Activated CD4-positive, alpha-beta memory T cell treated with anti-CD3 and anti-CD28 coated beads, Interleukin-2, amount 10 ng/mL, durations not matched to agents 7 days and 5 days (primary cell): Measurements from ENCODE around the gene ASPN. TPM values are rescaled to one million over a fixed set of nuclear protein-coding genes. Genes with fewer than 3 reads are reported as not detected.
A peak's percentile ranks its signal among the peaks of the same experiment; 100 is the strongest.

Experiments
- CTCF ChIA-PET: fragments of 350-600 bp; sonication (Branson Sonifier 250); formaldehyde crosslinking; loops from one replicate; lab custom pipeline; 2021; ENCODE audit warnings: antibody characterized with exemption, inconsistent platforms; lab: Charles Lee
- POLR2A ChIA-PET: fragments of 350-600 bp; sonication (Branson Sonifier 250); formaldehyde crosslinking; loops from one replicate; lab custom pipeline; 2021; ENCODE audit warnings: antibody characterized with exemption; lab: Charles Lee
- DNase-seq: peaks from one replicate; pipeline ENCODE4 v3.0.0-alpha.2; 2020
- H3K27ac Mint-ChIP-seq: one replicate; pipeline ENCODE4 v1.8.0; 2021; ENCODE audit warnings: mild to moderate bottlenecking, mixed read lengths
- H3K27me3 Mint-ChIP-seq: one replicate; pipeline ENCODE4 v1.8.0; 2021; ENCODE audit warnings: mixed read lengths
- H3K36me3 Mint-ChIP-seq: one replicate; pipeline ENCODE4 v1.8.0; 2021; ENCODE audit warnings: low read depth, mixed read lengths
- H3K4me1 Mint-ChIP-seq: one replicate; pipeline ENCODE4 v1.8.0; 2021; ENCODE audit warnings: mixed read lengths
- H3K4me3 Mint-ChIP-seq: one replicate; pipeline ENCODE4 v1.8.0; 2021; ENCODE audit warnings: mild to moderate bottlenecking, mixed read lengths
- H3K9me3 Mint-ChIP-seq: one replicate; pipeline ENCODE4 v1.8.0; 2021; ENCODE audit warnings: mixed read lengths
- total RNA-seq, 2 experiments: library from RNA; stranded (reverse); gene quantifications; one replicate each; pipeline ENCODE4 v1.2.3, GENCODE V29; 2021

The ASPN gene
- not detected for total RNA-seq

GRCh38 chr9:92482329-92482728 lies at the start of gene ASPN:
ASPN (minus strand) TSS chr9:92482506.
- peak within 1 kb of the TSS; percentile 48 for H3K27ac Mint-ChIP-seq
- H3K36me3 Mint-ChIP-seq, result no peaks in the 10 kb centered on the region
- ChIA-PET POLR2A (no interaction called here), CTCF (no interaction called here)
- H3K9me3 Mint-ChIP-seq, result no peaks in the 10 kb centered on the region
- no peaks in the 10 kb centered on the region for H3K27me3 Mint-ChIP-seq
- no peak within 1 kb of the TSS for H3K4me3 Mint-ChIP-seq
- peaks cover 8% of the 10 kb centered on the region for H3K4me1 Mint-ChIP-seq
- no peak for DNase-seq

- Mint-ChIP-seq H3K27me3 (no peaks in the 10 kb centered on the region), H3K9me3 (no peaks in the 10 kb centered on the region), H3K4me1 (peaks cover 8% of the 10 kb centered on the region), H3K36me3 (peaks cover 3% of the 10 kb centered on the region), H3K27ac (no peak overlapping the region), H3K4me3 (no peak overlapping the region)
- ChIA-PET POLR2A (no interaction called here), CTCF (no interaction called here)
- no peak for DNase-seq
Observed at GRCh38 chr9:92530893-92531292, 48.6 kb upstream of the ASPN start.

- no peak overlapping the region for H3K27ac Mint-ChIP-seq
- peaks cover 2% of the 10 kb centered on the region for H3K4me1 Mint-ChIP-seq
- no peaks in the 10 kb centered on the region for H3K9me3 Mint-ChIP-seq
- no peak for DNase-seq
- POLR2A ChIA-PET, result no interaction called here
- no peak overlapping the region for H3K4me3 Mint-ChIP-seq
- H3K36me3 Mint-ChIP-seq, result peaks cover 3% of the 10 kb centered on the region
- H3K27me3 Mint-ChIP-seq, result no peaks in the 10 kb centered on the region
- CTCF ChIA-PET, result no interaction called here
Observed at GRCh38 chr9:92529124-92529523, 46.8 kb upstream of the ASPN start.

GRCh38 chr9:92528522-92528849 lies 46.2 kb upstream of the ASPN start:
- H3K9me3 Mint-ChIP-seq, result no peaks in the 10 kb centered on the region
- CTCF ChIA-PET, result interaction anchor here (0.6 kb wide), 1 partner anchor 142 kb away, joined by 4 read pairs; no protein-coding TSS in a partner anchor
- no peaks in the 10 kb centered on the region for H3K27me3 Mint-ChIP-seq
- POLR2A ChIA-PET, result no interaction called here
- no peak for DNase-seq
- H3K4me1 Mint-ChIP-seq, result no peaks in the 10 kb centered on the region
- H3K27ac Mint-ChIP-seq, result no peak overlapping the region
- no peak overlapping the region for H3K4me3 Mint-ChIP-seq
- H3K36me3 Mint-ChIP-seq, result peaks cover 3% of the 10 kb centered on the region

GRCh38 chr9:92527832-92528521 lies 45.7 kb upstream of the ASPN start:
- CTCF ChIA-PET, result interaction anchor here (0.6 kb wide), 1 partner anchor 143 kb away, joined by 4 read pairs; no protein-coding TSS in a partner anchor
- no peak overlapping the region for H3K27ac Mint-ChIP-seq
- H3K4me3 Mint-ChIP-seq, result no peak overlapping the region
- POLR2A ChIA-PET, result no interaction called here
- no peaks in the 10 kb centered on the region for H3K36me3 Mint-ChIP-seq
- H3K27me3 Mint-ChIP-seq, result no peaks in the 10 kb centered on the region
- no peaks in the 10 kb centered on the region for H3K4me1 Mint-ChIP-seq
- DNase-seq, result no peak
- no peaks in the 10 kb centered on the region for H3K9me3 Mint-ChIP-seq

GRCh38 chr9:92527291-92527828 lies 45.1 kb upstream of the ASPN start:
- H3K4me1 Mint-ChIP-seq, result no peaks in the 10 kb centered on the region
- ChIA-PET CTCF (no interaction called here), POLR2A (no interaction called here)
- H3K36me3 Mint-ChIP-seq, result no peaks in the 10 kb centered on the region
- H3K27ac Mint-ChIP-seq, result no peak overlapping the region
- H3K4me3 Mint-ChIP-seq, result no peak overlapping the region
- no peaks in the 10 kb centered on the region for H3K9me3 Mint-ChIP-seq
- no peak for DNase-seq
- no peaks in the 10 kb centered on the region for H3K27me3 Mint-ChIP-seq

- no peak overlapping the region for H3K27ac Mint-ChIP-seq
- DNase-seq, result no peak
- H3K4me1 Mint-ChIP-seq, result no peaks in the 10 kb centered on the region
- H3K36me3 Mint-ChIP-seq, result no peaks in the 10 kb centered on the region
- H3K4me3 Mint-ChIP-seq, result no peak overlapping the region
- ChIA-PET POLR2A (no interaction called here), CTCF (no interaction called here)
- no peaks in the 10 kb centered on the region for H3K9me3 Mint-ChIP-seq
- H3K27me3 Mint-ChIP-seq, result no peaks in the 10 kb centered on the region
Observed at GRCh38 chr9:92525306-92525705, 43.0 kb upstream of the ASPN start.

GRCh38 chr9:92524881-92525280 lies 42.6 kb upstream of the ASPN start:
- ChIA-PET POLR2A (no interaction called here), CTCF (no interaction called here)
- Mint-ChIP-seq H3K9me3 (no peaks in the 10 kb centered on the region), H3K27ac (no peak overlapping the region), H3K36me3 (no peaks in the 10 kb centered on the region), H3K4me3 (no peak overlapping the region), H3K4me1 (no peaks in the 10 kb centered on the region), H3K27me3 (no peaks in the 10 kb centered on the region)
- DNase-seq, result no peak

GRCh38 chr9:92522983-92523970 lies 41.0 kb upstream of the ASPN start:
- ChIA-PET POLR2A (no interaction called here), CTCF (no interaction called here)
- Mint-ChIP-seq H3K4me3 (no peak overlapping the region), H3K27me3 (no peaks in the 10 kb centered on the region), H3K36me3 (peaks cover 3% of the 10 kb centered on the region), H3K4me1 (no peaks in the 10 kb centered on the region), H3K9me3 (no peaks in the 10 kb centered on the region), H3K27ac (no peak overlapping the region)
- no peak for DNase-seq

GRCh38 chr9:92520837-92521236 lies 38.5 kb upstream of the ASPN start:
- Mint-ChIP-seq H3K27me3 (no peaks in the 10 kb centered on the region), H3K4me3 (no peak overlapping the region), H3K9me3 (no peaks in the 10 kb centered on the region), H3K27ac (no peak overlapping the region), H3K4me1 (no peaks in the 10 kb centered on the region), H3K36me3 (peaks cover 3% of the 10 kb centered on the region)
- no peak for DNase-seq
- ChIA-PET POLR2A (no interaction called here), CTCF (no interaction called here)

GRCh38 chr9:92518199-92518598 lies 35.9 kb upstream of the ASPN start:
- no peak overlapping the region for H3K4me3 Mint-ChIP-seq
- no peaks in the 10 kb centered on the region for H3K4me1 Mint-ChIP-seq
- POLR2A ChIA-PET, result interaction anchor here (1.6 kb wide), 1 partner anchor 38 kb away, joined by 4 read pairs; no protein-coding TSS in a partner anchor
- no peak overlapping the region for H3K27ac Mint-ChIP-seq
- H3K36me3 Mint-ChIP-seq, result peaks cover 3% of the 10 kb centered on the region
- no peak for DNase-seq
- H3K27me3 Mint-ChIP-seq, result no peaks in the 10 kb centered on the region
- CTCF ChIA-PET, result interaction anchor here (1.0 kb wide), 1 partner anchor 439 kb away, joined by 3 read pairs; no protein-coding TSS in a partner anchor
- H3K9me3 Mint-ChIP-seq, result no peaks in the 10 kb centered on the region

GRCh38 chr9:92517046-92517445 lies 34.7 kb upstream of the ASPN start:
- Mint-ChIP-seq H3K27ac (no peak overlapping the region), H3K4me3 (no peak overlapping the region), H3K27me3 (no peaks in the 10 kb centered on the region), H3K4me1 (no peaks in the 10 kb centered on the region), H3K9me3 (no peaks in the 10 kb centered on the region), H3K36me3 (peaks cover 3% of the 10 kb centered on the region)
- no peak for DNase-seq
- ChIA-PET CTCF (no interaction called here), POLR2A (no interaction called here)

- no peaks in the 10 kb centered on the region for H3K4me1 Mint-ChIP-seq
- H3K36me3 Mint-ChIP-seq, result peaks cover 3% of the 10 kb centered on the region
- H3K27ac Mint-ChIP-seq, result no peak overlapping the region
- ChIA-PET CTCF (no interaction called here), POLR2A (no interaction called here)
- no peak for DNase-seq
- no peak overlapping the region for H3K4me3 Mint-ChIP-seq
- H3K27me3 Mint-ChIP-seq, result no peaks in the 10 kb centered on the region
- no peaks in the 10 kb centered on the region for H3K9me3 Mint-ChIP-seq
Observed at GRCh38 chr9:92516521-92516920, 34.2 kb upstream of the ASPN start.
